CD4-positive, CD25-positive, alpha-beta regulatory T cell (primary cell): ENCODE results near the gene POU1F1. TPM values are rescaled to one million over a fixed set of nuclear protein-coding genes. Genes with fewer than 3 reads are reported as not detected.

Experiments
- ATAC-seq, 2 donors: fragments of 150-1000 bp; cut with Tn5 transposase; one replicate each; pipeline ENCODE4 v1.10.0; 2021; ENCODE audit warnings: low read depth in 2 of 2, moderate number of reproducible peaks in 2 of 2, moderate library complexity in 1 of 2
- DNase-seq, 3 donors: peaks; one replicate each; pipeline versions ENCODE4 v3.0.0 to v3.0.0-alpha.2; 2012 to 2022; ENCODE audit warnings: mixed read lengths in 1 of 3
- H3K27ac ChIP-seq: one replicate; pipeline ENCODE4 v1.7.0; 2013; ENCODE audit warnings: mild to moderate bottlenecking, low read length; ENCODE audit not compliant: insufficient read depth, poor library complexity, severe bottlenecking
- H3K27me3 ChIP-seq: one replicate; pipeline ENCODE4 v1.7.0; 2013; ENCODE audit warnings: low read length; ENCODE audit not compliant: control insufficient read depth, insufficient read depth
- H3K36me3 ChIP-seq: one replicate; pipeline ENCODE4 v1.7.0; 2013; ENCODE audit warnings: mild to moderate bottlenecking, low read length, moderate library complexity; ENCODE audit not compliant: control insufficient read depth, insufficient read depth
- H3K4me1 ChIP-seq: 2 replicates; pipeline ENCODE4 v1.7.0; 2013; ENCODE audit warnings: mild to moderate bottlenecking, low read length; ENCODE audit not compliant: insufficient read depth, control insufficient read depth, poor library complexity, severe bottlenecking
- H3K4me3 ChIP-seq: one replicate; pipeline ENCODE4 v1.7.0; 2013; ENCODE audit warnings: low read depth, mild to moderate bottlenecking, low read length, moderate library complexity
- H3K9me3 ChIP-seq, 2 experiments: 1 replicate in 1 of 2; 2 replicates in 1 of 2; pipeline ENCODE4 v1.7.0; 2013; ENCODE audit warnings: low read length in 2 of 2, mild to moderate bottlenecking in 1 of 2, moderate library complexity in 1 of 2; ENCODE audit not compliant: control insufficient read depth in 2 of 2
- H3K27ac Mint-ChIP-seq, 3 donors: one replicate each; pipeline ENCODE4 v1.8.0; 2020 to 2022; ENCODE audit warnings: mild to moderate bottlenecking in 3 of 3, mixed read lengths in 3 of 3, moderate library complexity in 2 of 3
- H3K27me3 Mint-ChIP-seq: one replicate; pipeline ENCODE4 v1.8.0; 2022; ENCODE audit warnings: mild to moderate bottlenecking, mixed read lengths
- H3K36me3 Mint-ChIP-seq: one replicate; pipeline ENCODE4 v1.8.0; 2020; ENCODE audit warnings: mixed read lengths
- H3K4me1 Mint-ChIP-seq, 4 donors: one replicate each; pipeline ENCODE4 v1.8.0; 2020 to 2022; ENCODE audit warnings: mixed read lengths in 4 of 4, mild to moderate bottlenecking in 1 of 4
- H3K4me3 Mint-ChIP-seq, 4 donors: one replicate each; pipeline ENCODE4 v1.8.0; 2020 to 2022; ENCODE audit warnings: mild to moderate bottlenecking in 4 of 4, mixed read lengths in 4 of 4, moderate library complexity in 3 of 4
- H3K9me3 Mint-ChIP-seq, 7 donors: one replicate each; pipeline ENCODE4 v1.8.0; 2020 to 2022; ENCODE audit warnings: mixed read lengths in 7 of 7, mild to moderate bottlenecking in 3 of 7, moderate library complexity in 2 of 7
- polyA plus RNA-seq, 4 donors: library from polyadenylated mRNA; unstranded; fragments of 300-500 nt; fragmentation: Illumina TruSeq; gene quantifications; one replicate each; pipeline ENCODE4 v1.2.3, GENCODE V29; 2021
- total RNA-seq: library from RNA; stranded (reverse); gene quantifications from one replicate; pipeline ENCODE4 v1.2.3, GENCODE V29; 2022

The POU1F1 gene, protein sequence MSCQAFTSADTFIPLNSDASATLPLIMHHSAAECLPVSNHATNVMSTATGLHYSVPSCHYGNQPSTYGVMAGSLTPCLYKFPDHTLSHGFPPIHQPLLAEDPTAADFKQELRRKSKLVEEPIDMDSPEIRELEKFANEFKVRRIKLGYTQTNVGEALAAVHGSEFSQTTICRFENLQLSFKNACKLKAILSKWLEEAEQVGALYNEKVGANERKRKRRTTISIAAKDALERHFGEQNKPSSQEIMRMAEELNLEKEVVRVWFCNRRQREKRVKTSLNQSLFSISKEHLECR
- total RNA-seq (not detected), polyA plus RNA-seq (not detected)

- Mint-ChIP-seq H3K27ac (no peak within 1 kb of the TSS), H3K36me3 (no peaks in the 10 kb centered on the region), H3K4me3 (no peak within 1 kb of the TSS), H3K9me3 (peaks cover 0 to 2% (median 0%) of the 10 kb centered on the region in 7 donors), H3K4me1 (peaks cover 0 to 1% (median under 1%) of the 10 kb centered on the region in 4 donors), H3K27me3 (no peaks in the 10 kb centered on the region)
- DNase-seq (no peak), ATAC-seq (no peak)
- Histone ChIP-seq H3K9me3 (no peaks in the 10 kb centered on the region), H3K36me3 (no peaks in the 10 kb centered on the region), H3K27ac (no peak within 1 kb of the TSS), H3K4me3 (no peak within 1 kb of the TSS), H3K27me3 (no peaks in the 10 kb centered on the region), H3K4me1 (no peaks in the 10 kb centered on the region)
These were observed at the start of gene POU1F1 for GRCh38 chr3:87276484-87276883. POU1F1 (minus strand) TSS chr3:87276584; CDS start chr3:87276462, 122 bp downstream.

- no peaks in the 10 kb centered on the region for H3K36me3 ChIP-seq
- Mint-ChIP-seq H3K4me3 (no peak overlapping the region), H3K36me3 (no peaks in the 10 kb centered on the region), H3K27ac (no peak overlapping the region), H3K4me1 (no peaks in the 10 kb centered on the region), H3K9me3 (peaks cover 0 to 5% (median 0%) of the 10 kb centered on the region in 7 donors), H3K27me3 (peaks cover 4% of the 10 kb centered on the region)
- no peaks in the 10 kb centered on the region for H3K9me3 ChIP-seq
- no peaks in the 10 kb centered on the region for H3K4me1 ChIP-seq
- no peaks in the 10 kb centered on the region for H3K27me3 ChIP-seq
- H3K27ac ChIP-seq: no peak overlapping the region
- DNase-seq (no peak), ATAC-seq (no peak)
- H3K4me3 ChIP-seq: no peak overlapping the region
These were observed 48.2 kb upstream of the POU1F1 start for GRCh38 chr3:87324609-87325008.

DNA sequence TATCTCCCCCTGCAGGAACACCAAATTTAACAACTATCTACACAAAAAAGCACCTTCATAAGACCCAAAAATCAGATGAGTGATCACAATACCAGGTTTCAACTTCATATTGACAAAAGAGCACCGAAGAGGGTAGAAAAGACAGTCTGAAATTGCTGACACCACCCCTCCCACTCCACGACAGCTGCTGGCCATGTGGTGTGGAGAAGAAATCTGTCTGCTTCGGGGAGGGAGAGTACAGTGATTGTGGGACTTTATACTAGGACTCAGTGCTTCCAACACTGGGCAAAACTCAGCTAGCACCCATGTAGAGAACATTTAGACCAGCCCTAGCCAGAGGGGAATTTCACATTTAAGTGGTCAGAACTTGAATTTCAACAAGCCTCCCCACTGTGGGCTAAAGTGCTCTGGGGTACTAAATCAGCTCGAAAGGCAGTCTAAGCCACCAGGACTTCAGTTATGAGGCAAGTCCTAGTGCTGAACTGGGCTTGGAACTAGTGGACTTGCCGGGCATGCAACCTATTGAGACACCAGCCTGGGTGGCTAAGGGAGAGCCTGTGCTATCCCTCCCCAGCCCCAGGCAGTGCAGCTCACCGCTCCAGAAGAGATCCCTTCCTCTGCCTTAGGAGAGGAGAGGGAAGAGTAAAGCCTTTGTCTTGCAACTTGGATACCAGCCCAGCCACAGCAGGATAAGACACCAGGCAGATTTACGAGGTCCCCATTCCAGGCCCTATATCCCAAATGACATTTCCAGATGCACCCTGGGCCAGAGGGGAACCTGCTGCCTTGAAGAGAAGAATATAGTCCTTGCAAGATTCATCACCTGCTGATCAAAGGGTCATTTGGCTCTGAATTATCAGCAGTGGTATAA is 44.6 kb upstream of the POU1F1 start:
- no peaks in the 10 kb centered on the region for H3K36me3 ChIP-seq
- no peak overlapping the region for H3K4me3 ChIP-seq
- Mint-ChIP-seq H3K4me3 (no peak overlapping the region), H3K27me3 (no peaks in the 10 kb centered on the region), H3K9me3 (peaks cover 0 to 1% (median 0%) of the 10 kb centered on the region in 7 donors), H3K4me1 (no peaks in the 10 kb centered on the region), H3K27ac (no peak overlapping the region), H3K36me3 (no peaks in the 10 kb centered on the region)
- no peaks in the 10 kb centered on the region for H3K4me1 ChIP-seq
- ATAC-seq: no peak
- H3K27me3 ChIP-seq: no peaks in the 10 kb centered on the region
- no peak overlapping the region for H3K27ac ChIP-seq
- no peak for DNase-seq
- H3K9me3 ChIP-seq: no peaks in the 10 kb centered on the region

- H3K4me3 Mint-ChIP-seq: no peak overlapping the region
- DNase-seq: no peak
- H3K27ac Mint-ChIP-seq: no peak overlapping the region
- H3K4me1 Mint-ChIP-seq: no peaks in the 10 kb centered on the region
- no peaks in the 10 kb centered on the region for H3K4me1 ChIP-seq
- H3K9me3 ChIP-seq: no peaks in the 10 kb centered on the region
- H3K27me3 ChIP-seq: no peaks in the 10 kb centered on the region
- H3K36me3 Mint-ChIP-seq: no peaks in the 10 kb centered on the region
- ATAC-seq: no peak
- no peak overlapping the region for H3K4me3 ChIP-seq
- H3K27ac ChIP-seq: no peak overlapping the region
- no peaks in the 10 kb centered on the region for H3K27me3 Mint-ChIP-seq
- peaks cover 0 to 1% (median 0%) of the 10 kb centered on the region in 7 donors for H3K9me3 Mint-ChIP-seq
- no peaks in the 10 kb centered on the region for H3K36me3 ChIP-seq
These were observed 42.2 kb upstream of the POU1F1 start for GRCh38 chr3:87318617-87319021.

DNA sequence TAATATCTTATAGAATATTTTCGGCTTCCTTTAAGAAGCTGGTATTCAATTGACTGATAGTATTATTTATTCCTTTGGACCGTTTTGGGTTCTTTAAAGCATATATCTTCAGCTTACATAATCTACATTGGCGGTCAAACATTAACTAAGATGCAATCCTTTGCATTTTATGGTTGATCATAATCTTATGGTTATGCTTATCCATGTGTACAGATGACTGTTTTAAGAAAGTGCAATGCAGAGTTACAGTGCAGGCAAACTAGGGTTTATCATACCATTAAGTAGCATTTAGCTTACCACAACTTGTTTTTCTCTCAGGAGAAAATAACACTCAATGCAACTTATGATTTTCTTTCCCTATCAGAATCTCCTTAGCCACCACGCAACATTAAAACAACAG is 41.4 kb upstream of the POU1F1 start:
- no peaks in the 10 kb centered on the region for H3K36me3 ChIP-seq
- no peak overlapping the region for H3K4me3 ChIP-seq
- no peak overlapping the region for H3K27ac ChIP-seq
- peaks cover 0 to 1% (median 0%) of the 10 kb centered on the region in 7 donors for H3K9me3 Mint-ChIP-seq
- no peaks in the 10 kb centered on the region for H3K9me3 ChIP-seq
- no peaks in the 10 kb centered on the region for H3K27me3 ChIP-seq
- H3K27ac Mint-ChIP-seq: no peak overlapping the region
- no peaks in the 10 kb centered on the region for H3K4me1 ChIP-seq
- ATAC-seq: no peak
- H3K36me3 Mint-ChIP-seq: no peaks in the 10 kb centered on the region
- H3K4me3 Mint-ChIP-seq: no peak overlapping the region
- H3K27me3 Mint-ChIP-seq: no peaks in the 10 kb centered on the region
- H3K4me1 Mint-ChIP-seq: no peaks in the 10 kb centered on the region
- no peak for DNase-seq

DNA sequence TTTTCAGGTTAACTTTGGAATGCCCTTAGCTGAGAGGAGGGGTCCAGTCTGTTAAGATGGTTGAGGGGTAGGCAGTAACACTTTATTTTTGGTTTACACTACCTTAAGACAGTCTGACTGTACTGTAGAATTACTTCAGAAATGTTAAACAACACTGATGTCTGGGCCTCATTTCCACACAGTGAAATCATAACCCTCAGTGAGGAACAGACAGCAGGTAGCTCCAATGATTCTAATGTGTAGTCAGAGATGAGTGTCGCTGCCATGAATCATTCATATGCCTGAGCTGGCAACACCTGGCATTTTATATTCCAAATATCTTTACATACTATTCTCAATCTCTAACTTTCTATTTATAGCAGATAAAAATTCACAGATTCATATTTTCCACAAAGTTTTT is 37.3 kb upstream of the POU1F1 start:
- no peaks in the 10 kb centered on the region for H3K4me1 ChIP-seq
- ATAC-seq: no peak
- DNase-seq: no peak

GRCh38 chr3:87311309-87311708 is 34.9 kb upstream of the POU1F1 start:
- H3K36me3 Mint-ChIP-seq: no peaks in the 10 kb centered on the region
- ATAC-seq (no peak), DNase-seq (no peak)
- no peaks in the 10 kb centered on the region for H3K27me3 Mint-ChIP-seq
- no peaks in the 10 kb centered on the region for H3K4me1 Mint-ChIP-seq
- H3K36me3 ChIP-seq: no peaks in the 10 kb centered on the region
- H3K4me1 ChIP-seq: no peaks in the 10 kb centered on the region
- H3K27ac Mint-ChIP-seq: no peak overlapping the region
- H3K4me3 ChIP-seq: no peak overlapping the region
- H3K4me3 Mint-ChIP-seq: no peak overlapping the region
- no peaks in the 10 kb centered on the region for H3K27me3 ChIP-seq
- no peak overlapping the region for H3K27ac ChIP-seq
- H3K9me3 Mint-ChIP-seq: no peaks in the 10 kb centered on the region
- no peaks in the 10 kb centered on the region for H3K9me3 ChIP-seq

More for the DNA sequence above, 37.3 kb upstream of the POU1F1 start:
- H3K9me3 Mint-ChIP-seq: no peaks in the 10 kb centered on the region
- no peak overlapping the region for H3K4me3 Mint-ChIP-seq
- no peaks in the 10 kb centered on the region for H3K27me3 Mint-ChIP-seq
- Histone ChIP-seq H3K36me3 (no peaks in the 10 kb centered on the region), H3K27me3 (no peaks in the 10 kb centered on the region), H3K9me3 (no peaks in the 10 kb centered on the region), H3K4me3 (no peak overlapping the region), H3K27ac (no peak overlapping the region)
- H3K36me3 Mint-ChIP-seq: no peaks in the 10 kb centered on the region
- H3K27ac Mint-ChIP-seq: no peak overlapping the region
- H3K4me1 Mint-ChIP-seq: no peaks in the 10 kb centered on the region
